GM12878 (cell line): ENCODE measurements around the gene SNRNP200. TPM values are rescaled to one million over a fixed set of nuclear protein-coding genes. Genes with fewer than 3 reads are reported as not detected.

Source experiments
- ATAC-seq: fragments of 200-7000 bp; cut with Tn5 transposase; 3 replicates; pipeline ENCODE4 v1.9.1; 2020; ENCODE audit warnings: mild to moderate bottlenecking, moderate library complexity
- BruUV-seq: library from RNA; stranded (reverse); fragments of 400-500 nt; replicated peaks from 2 replicates; lab custom pipeline; 2021; lab: Mats Ljungman, UMichigan
- CTCF ChIA-PET: fragments of 300-600 bp; sonication (Branson Sonifier 250); formaldehyde crosslinking; extraction: SDS; loops from one replicate; lab custom pipeline; 2021; ENCODE audit warnings: inconsistent platforms; lab: Yijun Ruan, JAX
- POLR2A ChIA-PET: fragments of 350-600 bp; formaldehyde crosslinking; extraction: SDS; loops from one replicate; lab custom pipeline; 2021; ENCODE audit warnings: inconsistent platforms; lab: Charles Lee
- RAD21 ChIA-PET: fragments of 300-600 bp; sonication (Branson Sonifier 250); formaldehyde crosslinking; loops from one replicate; lab custom pipeline; 2023; ENCODE audit warnings: antibody characterized with exemption; ENCODE audit not compliant: unreplicated experiment; lab: Charles Lee
- SMC1A ChIA-PET: fragments of 300-600 bp; sonication (Branson Sonifier 250); formaldehyde crosslinking; loops from one replicate; lab custom pipeline; 2023; ENCODE audit not compliant: unreplicated experiment, uncharacterized antibody; lab: Charles Lee
- DNase-seq: peaks from one replicate; pipeline ENCODE4 v3.0.0-alpha.2; 2011; ENCODE audit warnings: low read depth, low spot score
- FAIRE-seq: peaks from 3 replicates; lab custom pipeline; 2011; peaks lifted over from hg19 to GRCh38; lab: Jason Lieb, UNC
- H2AFZ ChIP-seq: 2 replicates; pipeline ENCODE4 v1.6.0; 2011; ENCODE audit warnings: low read depth, low read length, control low read depth; ENCODE audit not compliant: control insufficient read depth
- H3K27ac ChIP-seq: 2 replicates; pipeline ENCODE4 v1.5.1; 2011; ENCODE audit warnings: control low read depth; ENCODE audit not compliant: control insufficient read depth, insufficient read depth
- H3K27me3 ChIP-seq, 2 experiments: replicated peaks in 1 of 2; 2 replicates each; pipeline versions ENCODE4 v1.6.0 to v1.6.1; 2011; ENCODE audit warnings: low read length in 1 of 2; ENCODE audit not compliant: control insufficient read depth in 2 of 2, insufficient read depth in 2 of 2
- H3K36me3 ChIP-seq, 2 experiments: 2 replicates each; pipeline ENCODE4 v1.5.1; 2011; ENCODE audit warnings: low read length in 1 of 2; ENCODE audit not compliant: control insufficient read depth in 2 of 2, insufficient read depth in 2 of 2
- H3K4me1 ChIP-seq: 2 replicates; pipeline ENCODE4 v1.6.1; 2011; ENCODE audit warnings: mild to moderate bottlenecking, low read length, moderate library complexity, mixed read lengths; ENCODE audit not compliant: control insufficient read depth, insufficient read depth
- H3K4me2 ChIP-seq: 2 replicates; pipeline ENCODE4 v1.6.0; 2011; ENCODE audit warnings: control low read depth; ENCODE audit not compliant: control insufficient read depth, insufficient read depth
- H3K4me3 ChIP-seq: fragments of 200-600 bp; sonication (generic); 2 replicates; pipeline ENCODE4 v1.5.1; 2016
- H3K79me2 ChIP-seq: 2 replicates; pipeline ENCODE4 v1.6.0; 2011; ENCODE audit warnings: low read length; ENCODE audit not compliant: control insufficient read depth, insufficient read depth
- H3K9ac ChIP-seq: 2 replicates; pipeline ENCODE4 v1.8.0; 2011; ENCODE audit warnings: low read length, control low read depth, mixed read lengths; ENCODE audit not compliant: control insufficient read depth, insufficient read depth
- H3K9me3 ChIP-seq: replicated peaks from 3 replicates; pipeline ENCODE4 v1.5.1; 2011; ENCODE audit warnings: mild to moderate bottlenecking, low read length; ENCODE audit not compliant: control insufficient read depth, insufficient read depth
- H4K20me1 ChIP-seq: 2 replicates; pipeline ENCODE4 v1.6.0; 2011; ENCODE audit not compliant: control insufficient read depth, insufficient read depth
- BRCA1 ChIP-seq: IDR thresholded peaks from 2 replicates; pipeline ENCODE4 v1.6.1; 2011; ENCODE audit warnings: low read depth, low read length, improper control_type of control experiment
- CEBPZ ChIP-seq: fragments of 150-350 bp; IDR thresholded peaks from 2 replicates; pipeline ENCODE4 v1.6.1; 2016; ENCODE audit warnings: low read depth, low read length
- FOXM1 ChIP-seq: IDR thresholded peaks from 2 replicates; pipeline ENCODE4 v1.6.1; 2012; ENCODE audit warnings: low read depth, mild to moderate bottlenecking, inconsistent platforms, low read length, moderate library complexity
- MTA3 ChIP-seq: IDR thresholded peaks from 2 replicates; pipeline ENCODE4 v1.6.1; 2012; ENCODE audit warnings: low read length, inconsistent platforms, borderline replicate concordance
- MYC ChIP-seq: IDR thresholded peaks from 2 replicates; pipeline ENCODE4 v1.6.1; 2011; ENCODE audit warnings: mild to moderate bottlenecking, low read length, moderate library complexity, inconsistent platforms; ENCODE audit not compliant: insufficient read depth, insufficient replicate concordance, insufficient read length, severe bottlenecking
- NFXL1 ChIP-seq: fragments of 450-650 bp; IDR thresholded peaks from 2 replicates; pipeline ENCODE4 v1.6.1; 2017; ENCODE audit warnings: antibody characterized with exemption, mild to moderate bottlenecking, borderline replicate concordance
- RB1 ChIP-seq: fragments of 450-650 bp; formaldehyde crosslinking; IDR thresholded peaks from 2 replicates; pipeline ENCODE4 v1.6.1; 2017; ENCODE audit warnings: mild to moderate bottlenecking, borderline replicate concordance
- SMC3 ChIP-seq: IDR thresholded peaks from 2 replicates; pipeline ENCODE4 v1.6.1; 2011; ENCODE audit warnings: low read length, improper control_type of control experiment, borderline replicate concordance
- WGBS: methylation state at CpG from one replicate; pipeline ENCODE4 v1.1.6; 2016; ENCODE audit warnings: low lambda C conversion rate; ENCODE audit not compliant: insufficient replicate concordance, insufficient coverage; ENCODE audit errors: missing lambda C conversion rate; 5-methylcytosine and 5-hydroxymethylcytosine counted together
- in situ Hi-C: fragments of 300-500 bp; cut with MboI; formaldehyde crosslinking; loops from 9 replicates; pipeline ENCODE4 v1.14.3; 2018; ENCODE audit warnings: mixed read lengths
- intact Hi-C: fragments of 100-400 bp; cut with micrococcal nuclease; formaldehyde crosslinking; loops from one replicate; pipeline ENCODE4 v1.14.2; 2022; ENCODE audit not compliant: unreplicated experiment
- polyA plus RNA-seq, 11 experiments: library from polyadenylated mRNA; depleted of rRNA in 4 of 11; unstranded in 6 of 11; stranded (reverse) in 5 of 11; fragments of >200 nt; fragmentation: Nextera tagmentation in 4 of 11; fragmentation: Illumina TruSeq in 1 of 11; extraction: Ambion mirVana in 4 of 11; extraction: Trizol in 1 of 11; gene quantifications; 1 replicate in 1 of 11; 2 replicates in 10 of 11; pipeline versions ENCODE4 v1.2.1 to v1.2.3, GENCODE V29; 2011 to 2016; ENCODE audit warnings: inconsistent platforms in 2 of 11, missing spikeins in 2 of 11, low read depth in 1 of 11
- total RNA-seq, 4 experiments: library from RNA; depleted of rRNA in 3 of 4; stranded (reverse); fragments of >200 nt in 3 of 4; fragmentation: Illumina TruSeq in 1 of 4; extraction: Trizol in 1 of 4; gene quantifications; 2 replicates each; pipeline versions ENCODE4 v1.2.1 to v1.2.3, GENCODE V29; 2013 to 2021
- TF ChIP-seq, protein P1 (sequence below): fragments of 450-650 bp; IDR thresholded peaks from 2 replicates; pipeline ENCODE4 v1.6.1; 2016; ENCODE audit warnings: mild to moderate bottlenecking
- TF ChIP-seq, protein P2 (sequence below): fragments of 450-650 bp; IDR thresholded peaks from 2 replicates; pipeline ENCODE4 v1.6.1; 2017; ENCODE audit warnings: borderline replicate concordance
- TF ChIP-seq, protein P3 (sequence below): fragments of 450-650 bp; formaldehyde crosslinking; IDR thresholded peaks from 2 replicates; pipeline ENCODE4 v1.4.0; 2022; ENCODE audit warnings: mild to moderate bottlenecking, moderate library complexity

SNRNP200 gene
- total and polyA plus RNA-seq, 10 of the 15 experiments (the other 5 are each of a cell fraction or from before 2014, with no cell fraction given) = 59.2 to 176 (median 106) TPM

GRCh38 chr2:96264656-96265348 lies 40.5 kb downstream of the SNRNP200 start:
- BruUV-seq = no TSS peak
- H3K36me3 ChIP-seq = peaks cover 6 to 24% of the 10 kb centered on the region in 2 experiments
- H4K20me1 ChIP-seq = no peaks in the 10 kb centered on the region
- peaks cover 63% of the 10 kb centered on the region for H3K79me2 ChIP-seq
- intact Hi-C loops (loop anchor here (1.0 to 5.0 kb wide), 5 partner anchors 38 to 148 kb away; partner anchors contain the start of genes ADRA2B and ASTL), in situ Hi-C loops (loop anchor here (5.0 to 25.0 kb wide), 2 partner anchors 123 to 253 kb away; no protein-coding TSS in a partner anchor)
- FAIRE-seq (peak; percentile 69), ATAC-seq (peak; percentile 36), DNase-seq (no peak)
- H3K4me1 ChIP-seq = peaks cover 28% of the 10 kb centered on the region
- ChIA-PET SMC1A (interaction anchor here (0.6 to 3.3 kb wide), 10 partner anchors 9 to 272 kb away, joined by 3 to 19 read pairs (median 3); no protein-coding TSS in a partner anchor), RAD21 (interaction anchor here (0.8 to 2.0 kb wide), 8 partner anchors 31 to 242 kb away, joined by 4 to 13 read pairs (median 6); partner anchors contain the start of genes ASTL and STARD7), CTCF (interaction anchor here (0.7 to 7.5 kb wide), 15 partner anchors 8 to 272 kb away, joined by 3 to 90 read pairs (median 4); partner anchors contain the start of gene STARD7), POLR2A (interaction anchor here (0.5 to 1.9 kb wide), 6 partner anchors 19 to 82 kb away, joined by 3 to 9 read pairs (median 5); partner anchors contain the start of gene STARD7)
- no peaks in the 10 kb centered on the region for H3K27me3 ChIP-seq
- H2AFZ ChIP-seq = no peak overlapping the region
- peak overlapping the region; percentile 83 for H3K9ac ChIP-seq
- H3K4me2 ChIP-seq = peak overlapping the region; percentile 86
- no peaks in the 10 kb centered on the region for H3K9me3 ChIP-seq
- peak overlapping the region; percentile 79 for H3K27ac ChIP-seq
- H3K4me3 ChIP-seq = peak overlapping the region; percentile 89
- 12% methylated on average over 33 of the region's 33 CpGs for WGBS
- TF ChIP-seq NFXL1 (no peak), MYC (no peak), MTA3 (no peak), BRCA1 (no peak), SMC3 (peak; percentile 67; the same call in 1 of the 2 replicates), FOXM1 (no peak), RB1 (no peak), CEBPZ (no peak)
- TF ChIP-seq, protein P1, sequence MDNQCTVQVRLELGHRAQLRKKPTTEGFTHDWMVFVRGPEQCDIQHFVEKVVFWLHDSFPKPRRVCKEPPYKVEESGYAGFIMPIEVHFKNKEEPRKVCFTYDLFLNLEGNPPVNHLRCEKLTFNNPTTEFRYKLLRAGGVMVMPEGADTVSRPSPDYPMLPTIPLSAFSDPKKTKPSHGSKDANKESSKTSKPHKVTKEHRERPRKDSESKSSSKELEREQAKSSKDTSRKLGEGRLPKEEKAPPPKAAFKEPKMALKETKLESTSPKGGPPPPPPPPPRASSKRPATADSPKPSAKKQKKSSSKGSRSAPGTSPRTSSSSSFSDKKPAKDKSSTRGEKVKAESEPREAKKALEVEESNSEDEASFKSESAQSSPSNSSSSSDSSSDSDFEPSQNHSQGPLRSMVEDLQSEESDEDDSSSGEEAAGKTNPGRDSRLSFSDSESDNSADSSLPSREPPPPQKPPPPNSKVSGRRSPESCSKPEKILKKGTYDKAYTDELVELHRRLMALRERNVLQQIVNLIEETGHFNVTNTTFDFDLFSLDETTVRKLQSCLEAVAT = 0 out of 2 replicates have a peak, but pooled peaks have one; percentile 13
- TF ChIP-seq, protein P2, sequence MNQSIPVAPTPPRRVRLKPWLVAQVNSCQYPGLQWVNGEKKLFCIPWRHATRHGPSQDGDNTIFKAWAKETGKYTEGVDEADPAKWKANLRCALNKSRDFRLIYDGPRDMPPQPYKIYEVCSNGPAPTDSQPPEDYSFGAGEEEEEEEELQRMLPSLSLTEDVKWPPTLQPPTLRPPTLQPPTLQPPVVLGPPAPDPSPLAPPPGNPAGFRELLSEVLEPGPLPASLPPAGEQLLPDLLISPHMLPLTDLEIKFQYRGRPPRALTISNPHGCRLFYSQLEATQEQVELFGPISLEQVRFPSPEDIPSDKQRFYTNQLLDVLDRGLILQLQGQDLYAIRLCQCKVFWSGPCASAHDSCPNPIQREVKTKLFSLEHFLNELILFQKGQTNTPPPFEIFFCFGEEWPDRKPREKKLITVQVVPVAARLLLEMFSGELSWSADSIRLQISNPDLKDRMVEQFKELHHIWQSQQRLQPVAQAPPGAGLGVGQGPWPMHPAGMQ = no peak
- TF ChIP-seq, protein P3, sequence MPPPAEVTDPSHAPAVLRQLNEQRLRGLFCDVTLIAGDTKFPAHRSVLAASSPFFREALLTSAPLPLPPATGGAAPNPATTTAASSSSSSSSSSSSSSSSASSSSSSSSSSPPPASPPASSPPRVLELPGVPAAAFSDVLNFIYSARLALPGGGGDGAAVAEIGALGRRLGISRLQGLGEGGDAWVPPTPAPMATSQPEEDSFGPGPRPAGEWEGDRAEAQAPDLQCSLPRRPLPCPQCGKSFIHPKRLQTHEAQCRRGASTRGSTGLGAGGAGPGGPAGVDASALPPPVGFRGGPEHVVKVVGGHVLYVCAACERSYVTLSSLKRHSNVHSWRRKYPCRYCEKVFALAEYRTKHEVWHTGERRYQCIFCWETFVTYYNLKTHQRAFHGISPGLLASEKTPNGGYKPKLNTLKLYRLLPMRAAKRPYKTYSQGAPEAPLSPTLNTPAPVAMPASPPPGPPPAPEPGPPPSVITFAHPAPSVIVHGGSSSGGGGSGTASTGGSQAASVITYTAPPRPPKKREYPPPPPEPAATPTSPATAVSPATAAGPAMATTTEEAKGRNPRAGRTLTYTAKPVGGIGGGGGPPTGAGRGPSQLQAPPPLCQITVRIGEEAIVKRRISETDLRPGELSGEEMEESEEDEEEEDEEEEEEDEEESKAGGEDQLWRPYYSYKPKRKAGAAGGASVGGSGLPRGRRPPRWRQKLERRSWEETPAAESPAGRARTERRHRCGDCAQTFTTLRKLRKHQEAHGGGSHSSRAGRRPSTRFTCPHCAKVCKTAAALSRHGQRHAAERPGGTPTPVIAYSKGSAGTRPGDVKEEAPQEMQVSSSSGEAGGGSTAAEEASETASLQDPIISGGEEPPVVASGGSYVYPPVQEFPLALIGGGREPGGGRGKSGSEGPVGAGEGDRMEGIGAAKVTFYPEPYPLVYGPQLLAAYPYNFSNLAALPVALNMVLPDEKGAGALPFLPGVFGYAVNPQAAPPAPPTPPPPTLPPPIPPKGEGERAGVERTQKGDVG (CRISPR knock-in tag) = no peak
